Neural cell (in vitro differentiated cells): ENCODE measurements around the gene ADGRF1.

Experiments used
- CTCF ChIP-seq: fragments of 450-650 bp; IDR thresholded peaks from 2 replicates; pipeline ENCODE4 v1.5.1; 2014; ENCODE audit warnings: antibody characterized with exemption, mild to moderate bottlenecking, moderate library complexity; ENCODE audit not compliant: poor library complexity, severe bottlenecking
- EP300 ChIP-seq: fragments of 450-650 bp; conservative IDR thresholded peaks from 2 replicates; pipeline ENCODE4 v1.6.1; 2014; ENCODE audit warnings: antibody characterized with exemption, mild to moderate bottlenecking, moderate library complexity; ENCODE audit not compliant: poor library complexity, severe bottlenecking
- EZH2 ChIP-seq: fragments of 200-600, 300-800 bp; shearing (Covaris generic), sonication (generic); IDR thresholded peaks from 2 replicates; pipeline ENCODE4 v1.6.1; 2014; ENCODE audit warnings: antibody characterized with exemption, low read length, borderline replicate concordance, mild to moderate bottlenecking; ENCODE audit not compliant: insufficient read depth, poor library complexity, severe bottlenecking
- MXI1 ChIP-seq: fragments of 450-650 bp; conservative IDR thresholded peaks from 2 replicates; pipeline ENCODE4 v1.6.1; 2014; ENCODE audit warnings: antibody characterized with exemption, mild to moderate bottlenecking; ENCODE audit not compliant: poor library complexity, severe bottlenecking
- POLR2AphosphoS5 ChIP-seq: IDR thresholded peaks from 2 replicates; pipeline ENCODE4 v1.6.1; 2012
- TAF1 ChIP-seq: IDR thresholded peaks from 2 replicates; pipeline ENCODE4 v1.6.1; 2012; ENCODE audit warnings: low read depth

GRCh38 chr6:46979206-46979605 lies 62.9 kb downstream of the ADGRF1 start:
- TF ChIP-seq TAF1 (no peak), POLR2AphosphoS5 (no peak), CTCF (no peak), EZH2 (no peak), EP300 (no peak), MXI1 (no peak)
